ENCODE results near the gene ZKSCAN5.

The ZKSCAN5 gene

GRCh38 chr7:99551767-99552463 is 47.5 kb downstream of the ZKSCAN5 start, which contains the start of gene FAM200A:
FAM200A (minus strand) TSS chr7:99552114; CDS start chr7:99548407, 3,707 bp downstream.
- peaks cover 8% of the 10 kb centered on the region for H3K4me1 ChIP-seq (ENCODE audit: control insufficient read depth, insufficient read depth, low read length)
- peaks cover 16% of the 10 kb centered on the region in 2 donors for H3K36me3 ChIP-seq (ENCODE audit: control insufficient read depth in 2 of 2, insufficient read depth in 2 of 2, low read length in 2 of 2)
- no peaks in the 10 kb centered on the region for H3K9me3 ChIP-seq (ENCODE audit: control insufficient read depth in 2 of 2, low read length in 2 of 2)
- peak within 1 kb of the TSS; percentile 88 to 99 for H3K4me3 ChIP-seq (ENCODE audit: low read length in 2 of 2)
- H3K9ac ChIP-seq (ENCODE audit: low read length in 2 of 2), result peak within 1 kb of the TSS; percentile 95 to 99
- H3K27ac ChIP-seq (ENCODE audit: low read length), result peak within 1 kb of the TSS; percentile 84
- H3K27me3 ChIP-seq (ENCODE audit: control insufficient read depth in 1 of 2, insufficient read depth in 2 of 2, low read length in 2 of 2), result no peaks in the 10 kb centered on the region

- no peaks in the 10 kb centered on the region for H3K9me3 ChIP-seq (ENCODE audit: control insufficient read depth in 2 of 2, low read length in 2 of 2)
- peaks cover 13 to 16% of the 10 kb centered on the region in 2 donors for H3K36me3 ChIP-seq (ENCODE audit: control insufficient read depth in 2 of 2, insufficient read depth in 2 of 2, low read length in 2 of 2)
- no peak overlapping the region for H3K9ac ChIP-seq (ENCODE audit: low read length in 2 of 2)
- H3K27ac ChIP-seq (ENCODE audit: low read length), result peak overlapping the region; percentile 37
- no peak overlapping the region for H3K4me3 ChIP-seq (ENCODE audit: low read length in 2 of 2)
- no peaks in the 10 kb centered on the region for H3K27me3 ChIP-seq (ENCODE audit: control insufficient read depth in 1 of 2, insufficient read depth in 2 of 2, low read length in 2 of 2)
- H3K4me1 ChIP-seq (ENCODE audit: control insufficient read depth, insufficient read depth, low read length), result peaks cover 18% of the 10 kb centered on the region
Observed at GRCh38 chr7:99553039-99553438, 48.6 kb downstream of the ZKSCAN5 start.

- Histone ChIP-seq H3K9me3 (ENCODE audit: control insufficient read depth in 2 of 2, low read length in 2 of 2) (no peaks in the 10 kb centered on the region), H3K36me3 (ENCODE audit: control insufficient read depth in 2 of 2, insufficient read depth in 2 of 2, low read length in 2 of 2) (peaks cover 9 to 12% of the 10 kb centered on the region in 2 donors), H3K27me3 (ENCODE audit: control insufficient read depth in 1 of 2, insufficient read depth in 2 of 2, low read length in 2 of 2) (no peaks in the 10 kb centered on the region), H3K27ac (ENCODE audit: low read length) (no peak overlapping the region), H3K4me1 (ENCODE audit: control insufficient read depth, insufficient read depth, low read length) (peaks cover 31% of the 10 kb centered on the region), H3K4me3 (ENCODE audit: low read length in 2 of 2) (no peak overlapping the region), H3K9ac (ENCODE audit: low read length in 2 of 2) (no peak overlapping the region)
Observed at GRCh38 chr7:99554939-99555338, 50.5 kb downstream of the ZKSCAN5 start.

GRCh38 chr7:99557196-99557607 is 52.7 kb downstream of the ZKSCAN5 start:
- Histone ChIP-seq H3K27ac (ENCODE audit: low read length) (peak overlapping the region; percentile 99), H3K9me3 (ENCODE audit: control insufficient read depth in 2 of 2, low read length in 2 of 2) (no peaks in the 10 kb centered on the region), H3K36me3 (ENCODE audit: control insufficient read depth in 2 of 2, insufficient read depth in 2 of 2, low read length in 2 of 2) (peaks cover 27 to 31% of the 10 kb centered on the region in 2 donors), H3K9ac (ENCODE audit: low read length in 2 of 2) (peak overlapping the region; percentile 97 to 100), H3K27me3 (ENCODE audit: control insufficient read depth in 1 of 2, insufficient read depth in 2 of 2, low read length in 2 of 2) (no peaks in the 10 kb centered on the region), H3K4me3 (ENCODE audit: low read length in 2 of 2) (peak overlapping the region; percentile 87 to 96), H3K4me1 (ENCODE audit: control insufficient read depth, insufficient read depth, low read length) (peaks cover 32% of the 10 kb centered on the region)

GRCh38 chr7:99557940-99558305 is 53.5 kb downstream of the ZKSCAN5 start:
- Histone ChIP-seq H3K36me3 (ENCODE audit: control insufficient read depth in 2 of 2, insufficient read depth in 2 of 2, low read length in 2 of 2) (peaks cover 31 to 37% of the 10 kb centered on the region in 2 donors), H3K4me3 (ENCODE audit: low read length in 2 of 2) (peak overlapping the region; percentile 87 to 96), H3K27ac (ENCODE audit: low read length) (peak overlapping the region; percentile 99), H3K4me1 (ENCODE audit: control insufficient read depth, insufficient read depth, low read length) (peaks cover 32% of the 10 kb centered on the region), H3K27me3 (ENCODE audit: control insufficient read depth in 1 of 2, insufficient read depth in 2 of 2, low read length in 2 of 2) (no peaks in the 10 kb centered on the region), H3K9ac (ENCODE audit: low read length in 2 of 2) (peak overlapping the region; percentile 97 to 100), H3K9me3 (ENCODE audit: control insufficient read depth in 2 of 2, low read length in 2 of 2) (no peaks in the 10 kb centered on the region)

GRCh38 chr7:99558306-99559174 is 54.1 kb downstream of the ZKSCAN5 start, which contains the start of gene ZNF655:
ZNF655 (plus strand) TSS chr7:99558642; CDS start chr7:99560560, 1,918 bp downstream.
- H3K4me3 ChIP-seq (ENCODE audit: low read length in 2 of 2), result peak within 1 kb of the TSS; percentile 87 to 96
- peak within 1 kb of the TSS; percentile 97 to 100 for H3K9ac ChIP-seq (ENCODE audit: low read length in 2 of 2)
- H3K36me3 ChIP-seq (ENCODE audit: control insufficient read depth in 2 of 2, insufficient read depth in 2 of 2, low read length in 2 of 2), result peaks cover 33 to 40% of the 10 kb centered on the region in 2 donors
- no peaks in the 10 kb centered on the region for H3K27me3 ChIP-seq (ENCODE audit: control insufficient read depth in 1 of 2, insufficient read depth in 2 of 2, low read length in 2 of 2)
- peak within 1 kb of the TSS; percentile 99 for H3K27ac ChIP-seq (ENCODE audit: low read length)
- no peaks in the 10 kb centered on the region for H3K9me3 ChIP-seq (ENCODE audit: control insufficient read depth in 2 of 2, low read length in 2 of 2)
- peaks cover 32% of the 10 kb centered on the region for H3K4me1 ChIP-seq (ENCODE audit: control insufficient read depth, insufficient read depth, low read length)

GRCh38 chr7:99559175-99559915 is 54.9 kb downstream of the ZKSCAN5 start:
- peaks cover 41 to 45% of the 10 kb centered on the region in 2 donors for H3K36me3 ChIP-seq (ENCODE audit: control insufficient read depth in 2 of 2, insufficient read depth in 2 of 2, low read length in 2 of 2)
- peaks cover 32% of the 10 kb centered on the region for H3K4me1 ChIP-seq (ENCODE audit: control insufficient read depth, insufficient read depth, low read length)
- H3K4me3 ChIP-seq (ENCODE audit: low read length in 2 of 2), result peak overlapping the region; percentile 87 to 96

GRCh38 chr7:99560834-99561736 is 56.6 kb downstream of the ZKSCAN5 start:
- H3K9ac ChIP-seq (ENCODE audit: low read length in 2 of 2), result peak overlapping the region; percentile 37 to 40
- peaks cover 32% of the 10 kb centered on the region for H3K4me1 ChIP-seq (ENCODE audit: control insufficient read depth, insufficient read depth, low read length)
- no peak overlapping the region for H3K27ac ChIP-seq (ENCODE audit: low read length)
- no peaks in the 10 kb centered on the region for H3K9me3 ChIP-seq (ENCODE audit: control insufficient read depth in 2 of 2, low read length in 2 of 2)
- no peak overlapping the region for H3K4me3 ChIP-seq (ENCODE audit: low read length in 2 of 2)
- peaks cover 44 to 46% of the 10 kb centered on the region in 2 donors for H3K36me3 ChIP-seq (ENCODE audit: control insufficient read depth in 2 of 2, insufficient read depth in 2 of 2, low read length in 2 of 2)
- no peaks in the 10 kb centered on the region for H3K27me3 ChIP-seq (ENCODE audit: control insufficient read depth in 1 of 2, insufficient read depth in 2 of 2, low read length in 2 of 2)

More at GRCh38 chr7:99559175-99559915, 54.9 kb downstream of the ZKSCAN5 start:
- Histone ChIP-seq H3K27me3 (ENCODE audit: control insufficient read depth in 1 of 2, insufficient read depth in 2 of 2, low read length in 2 of 2) (no peaks in the 10 kb centered on the region), H3K27ac (ENCODE audit: low read length) (peak overlapping the region; percentile 99), H3K9ac (ENCODE audit: low read length in 2 of 2) (peak overlapping the region; percentile 97 to 100), H3K9me3 (ENCODE audit: control insufficient read depth in 2 of 2, low read length in 2 of 2) (no peaks in the 10 kb centered on the region)

- H3K4me1 ChIP-seq (ENCODE audit: control insufficient read depth, insufficient read depth, low read length), result peaks cover 32% of the 10 kb centered on the region
- H3K36me3 ChIP-seq (ENCODE audit: control insufficient read depth in 2 of 2, insufficient read depth in 2 of 2, low read length in 2 of 2), result peaks cover 43 to 49% of the 10 kb centered on the region in 2 donors
- no peaks in the 10 kb centered on the region for H3K27me3 ChIP-seq (ENCODE audit: control insufficient read depth in 1 of 2, insufficient read depth in 2 of 2, low read length in 2 of 2)
- no peaks in the 10 kb centered on the region for H3K9me3 ChIP-seq (ENCODE audit: control insufficient read depth in 2 of 2, low read length in 2 of 2)
- H3K4me3 ChIP-seq (ENCODE audit: low read length in 2 of 2), result no peak overlapping the region
- H3K9ac ChIP-seq (ENCODE audit: low read length in 2 of 2), result no peak overlapping the region
- no peak overlapping the region for H3K27ac ChIP-seq (ENCODE audit: low read length)
Observed at GRCh38 chr7:99561737-99562051, 57.2 kb downstream of the ZKSCAN5 start.

Data from stomach smooth muscle (tissue), 2 donors.